B cell (primary cell): ENCODE data around the gene VAMP1.

Experiments
- CTCF ChIP-seq: fragments of 200-600 bp; IDR thresholded peaks from one replicate; pipeline ENCODE4 v1.8.0; 2022; ENCODE audit warnings: antibody characterized with exemption, mild to moderate bottlenecking
- EZH2 ChIP-seq: IDR thresholded peaks from 2 replicates; pipeline ENCODE4 v1.6.1; 2012; ENCODE audit warnings: borderline replicate concordance, low read depth, mild to moderate bottlenecking, moderate library complexity, low read length; ENCODE audit not compliant: insufficient read depth, poor library complexity, severe bottlenecking

GRCh38 chr12:6472491-6472890 is 2.0 kb upstream of the VAMP1 start:
- TF ChIP-seq CTCF (no peak), EZH2 (no peak)
